Posterior vena cava (tissue), 2 donors: Measurements from ENCODE around the gene SSU72. TPM values are rescaled to one million over a fixed set of nuclear protein-coding genes. Genes with fewer than 3 reads are reported as not detected.

Experiments used
- DNase-seq: peaks from one replicate; pipeline ENCODE4 v3.0.0-alpha.2; 2020; ENCODE audit warnings: low spot score
- intact Hi-C, 2 donors: fragments of 100-400 bp; cut with DNase I; formaldehyde crosslinking; loops; one replicate each; pipeline versions ENCODE4 v1.14.1 to v1.14.2; 2022 to 2023
- total RNA-seq, 2 donors: library from RNA; stranded (reverse); fragmentation: NEBNext Ultra II Directional; extraction: Animal tissue kit (Norgen Biotek cat#: 25700); gene quantifications; one replicate each; pipeline ENCODE4 v1.2.1, GENCODE V29; 2021
- donor health status: DM: yes; HTN: yes; CAD: no.
- donor health status: DM: yes; HTN: yes; CAD: no.

The SSU72 gene
- total RNA-seq, 2 donors from 2014 or later = 60.7 to 66.0 TPM

DNA sequence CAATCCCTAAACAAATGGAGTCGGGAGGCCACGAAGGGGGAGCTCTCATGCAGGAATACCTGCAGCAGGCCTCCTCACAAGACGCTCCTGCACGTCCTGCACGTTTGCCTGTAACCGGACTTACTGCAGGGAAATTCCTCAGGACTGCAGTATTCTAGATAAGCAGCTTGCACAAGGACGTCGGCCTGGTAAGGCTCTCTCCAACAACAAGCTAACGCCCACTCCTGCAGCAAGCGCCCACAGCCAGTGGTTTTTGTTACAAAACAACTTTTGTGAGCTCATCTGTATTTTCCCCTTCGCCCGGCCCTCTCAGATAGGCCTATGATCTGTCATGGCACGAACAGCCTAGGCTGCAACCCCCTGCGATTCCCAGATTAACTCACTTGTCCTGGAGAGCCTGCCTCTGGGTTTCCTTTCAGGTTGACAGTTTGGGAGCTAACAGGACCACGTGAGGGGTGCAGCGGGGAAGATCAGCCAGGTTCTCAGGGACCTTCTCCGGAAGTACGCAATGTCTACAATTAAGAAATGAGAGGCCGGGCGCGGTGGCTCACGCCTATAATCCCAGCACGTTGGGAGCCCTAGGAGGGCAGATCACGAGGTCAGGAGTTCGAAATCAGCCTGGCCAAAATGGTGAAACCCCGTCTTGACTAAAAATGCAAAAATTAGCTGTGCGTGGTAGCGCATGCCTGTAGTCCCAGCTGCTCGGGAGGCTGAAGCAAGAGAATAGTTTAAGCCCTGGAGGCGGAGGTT is 39.7 kb upstream of the SSU72 start:
- intact Hi-C loops = no loop called here
- peak; percentile 90 for DNase-seq

DNA sequence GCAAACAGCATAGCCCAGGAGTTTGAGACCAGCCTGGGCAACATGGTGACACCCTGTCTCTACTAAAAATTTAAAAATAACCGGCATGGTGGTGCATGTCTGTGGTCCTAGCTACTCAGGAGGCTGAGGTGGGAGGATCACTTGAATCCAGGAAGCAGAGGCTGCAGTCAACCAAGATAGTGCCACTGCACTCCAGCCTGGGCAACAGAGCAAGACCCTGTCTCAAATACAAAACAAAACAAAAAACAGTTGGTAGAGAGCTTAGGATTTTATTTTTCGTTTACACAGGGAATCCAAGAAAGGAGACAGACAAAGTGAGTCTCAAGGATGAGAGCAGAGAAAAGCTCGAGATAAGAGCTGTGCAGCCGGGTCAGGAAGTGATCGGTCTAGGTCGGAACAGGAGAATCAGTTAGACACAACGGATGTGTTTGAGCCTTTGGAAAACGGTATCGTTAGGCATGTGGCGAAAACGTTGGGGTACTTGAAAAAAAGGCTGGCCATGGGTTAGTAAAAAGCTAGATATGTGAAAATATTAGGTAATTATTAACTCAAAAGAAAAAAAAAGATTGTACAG is 38.9 kb upstream of the SSU72 start:
- intact Hi-C loops = no loop called here
- no peak for DNase-seq

- intact Hi-C loops = no loop called here
These were observed 37.4 kb upstream of the SSU72 start for GRCh38 chr1:1612104-1612400.

GRCh38 chr1:1610796-1611195 is 36.1 kb upstream of the SSU72 start:
- no peak for DNase-seq
- intact Hi-C loops = no loop called here

More at GRCh38 chr1:1612104-1612400, 37.4 kb upstream of the SSU72 start:
- DNase-seq = no peak

DNA sequence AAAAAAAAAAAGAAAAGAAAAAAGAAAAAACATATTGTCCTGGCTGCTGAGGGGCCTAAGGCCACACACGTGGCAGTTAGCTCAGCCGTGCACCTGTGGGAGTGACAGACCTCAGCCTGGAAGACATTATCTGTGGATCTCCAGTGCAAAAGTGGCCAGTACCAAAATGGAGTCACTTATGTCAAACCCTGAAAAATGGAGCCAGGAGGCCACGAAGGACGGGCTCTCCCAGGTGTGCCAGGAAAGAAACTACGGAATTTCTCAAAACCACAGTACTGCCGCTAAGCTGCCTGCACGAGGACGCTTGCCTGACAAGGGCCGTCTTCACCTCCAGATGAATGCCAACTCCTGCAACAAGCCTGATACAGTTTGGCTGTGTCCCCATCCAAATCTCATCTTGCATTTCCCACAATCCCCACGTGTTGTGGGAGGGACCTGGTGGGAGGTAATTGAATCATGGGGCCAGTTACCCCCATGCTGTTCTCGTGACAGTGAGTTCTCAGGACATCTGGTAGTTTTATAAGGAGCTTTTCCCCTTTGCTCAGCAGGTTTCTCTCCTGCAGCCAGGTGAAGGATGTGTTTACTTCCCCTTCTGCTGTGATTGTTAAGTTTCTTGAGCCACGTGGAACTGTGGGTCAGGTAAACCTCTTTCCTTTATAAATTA is 35.3 kb upstream of the SSU72 start:
- intact Hi-C loops = no loop called here
- DNase-seq = no peak

- intact Hi-C loops = no loop called here
These were observed 31.6 kb upstream of the SSU72 start for GRCh38 chr1:1606232-1606631.

DNA sequence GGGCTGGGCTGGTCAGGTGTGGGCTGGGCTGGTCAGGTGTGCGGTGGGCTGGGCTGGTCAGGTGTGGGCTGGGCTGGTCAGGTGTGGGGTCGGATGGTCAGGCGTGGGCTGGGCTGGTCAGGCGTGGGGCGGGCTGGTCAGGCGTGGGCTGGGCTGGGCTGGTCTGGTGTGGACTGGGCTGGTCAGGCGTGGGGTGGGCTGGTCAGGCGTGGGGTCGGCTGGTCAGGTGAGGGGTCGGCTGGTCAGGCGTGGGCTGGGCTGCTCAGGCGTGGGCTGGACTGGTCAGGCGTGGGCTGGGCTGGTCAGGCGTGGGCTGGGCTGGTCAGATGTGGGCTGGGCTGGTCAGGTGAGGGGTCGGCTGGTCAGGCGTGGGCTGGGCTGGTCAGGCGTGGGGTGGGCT is 31.1 kb upstream of the SSU72 start:
- no peak for DNase-seq
- intact Hi-C loops = no loop called here

More at GRCh38 chr1:1606232-1606631, 31.6 kb upstream of the SSU72 start:
- DNase-seq = no peak

GRCh38 chr1:1605034-1605591 is 30.4 kb upstream of the SSU72 start:
- intact Hi-C loops = no loop called here
- DNase-seq = no peak

DNA sequence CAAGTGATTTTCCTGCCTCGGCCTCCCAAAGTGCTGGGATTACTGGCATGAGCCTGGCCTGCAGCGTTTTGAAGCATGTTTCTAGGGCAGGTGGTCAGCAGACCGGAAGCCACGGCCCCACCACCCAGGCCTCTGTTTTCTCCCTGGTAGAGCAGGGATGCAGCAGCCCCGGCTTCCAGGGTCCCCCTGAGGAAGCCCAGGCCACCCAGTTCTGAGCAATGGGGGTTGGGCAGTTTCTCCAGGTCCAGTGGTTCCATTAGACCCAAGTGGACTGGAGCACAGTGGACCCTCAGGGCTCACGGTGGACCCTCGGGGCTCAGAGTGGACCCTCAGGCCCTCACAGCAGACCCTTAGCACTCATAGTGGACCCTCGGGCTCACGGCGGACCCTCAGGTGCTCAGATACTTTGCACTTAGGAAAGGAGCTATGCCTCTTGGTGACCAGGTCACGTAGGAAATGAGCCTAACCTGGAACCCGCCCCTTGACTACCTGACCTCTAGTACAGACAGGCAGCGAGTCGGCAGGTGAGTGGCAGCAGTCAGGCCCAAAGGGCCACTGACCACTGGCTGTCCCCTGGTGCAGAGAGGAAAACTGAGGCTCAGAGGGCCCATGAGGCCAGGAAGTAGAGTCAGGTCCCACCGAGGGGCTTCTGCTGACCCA is 29.8 kb upstream of the SSU72 start:
- intact Hi-C loops = no loop called here
- no peak for DNase-seq

- intact Hi-C loops = no loop called here
- peak; percentile 80 for DNase-seq
These were observed 29.2 kb upstream of the SSU72 start for GRCh38 chr1:1603671-1604373.

GRCh38 chr1:1602968-1603506 is 28.4 kb upstream of the SSU72 start:
- intact Hi-C loops = no loop called here
- no peak for DNase-seq

GRCh38 chr1:1602304-1602967 is 27.8 kb upstream of the SSU72 start:
- no peak for DNase-seq
- intact Hi-C loops = no loop called here

- intact Hi-C loops = no loop called here
- no peak for DNase-seq
These were observed 27.1 kb upstream of the SSU72 start for GRCh38 chr1:1601564-1602303.

GRCh38 chr1:1600861-1601563 is 26.3 kb upstream of the SSU72 start:
- no peak for DNase-seq
- intact Hi-C loops = no loop called here

DNA sequence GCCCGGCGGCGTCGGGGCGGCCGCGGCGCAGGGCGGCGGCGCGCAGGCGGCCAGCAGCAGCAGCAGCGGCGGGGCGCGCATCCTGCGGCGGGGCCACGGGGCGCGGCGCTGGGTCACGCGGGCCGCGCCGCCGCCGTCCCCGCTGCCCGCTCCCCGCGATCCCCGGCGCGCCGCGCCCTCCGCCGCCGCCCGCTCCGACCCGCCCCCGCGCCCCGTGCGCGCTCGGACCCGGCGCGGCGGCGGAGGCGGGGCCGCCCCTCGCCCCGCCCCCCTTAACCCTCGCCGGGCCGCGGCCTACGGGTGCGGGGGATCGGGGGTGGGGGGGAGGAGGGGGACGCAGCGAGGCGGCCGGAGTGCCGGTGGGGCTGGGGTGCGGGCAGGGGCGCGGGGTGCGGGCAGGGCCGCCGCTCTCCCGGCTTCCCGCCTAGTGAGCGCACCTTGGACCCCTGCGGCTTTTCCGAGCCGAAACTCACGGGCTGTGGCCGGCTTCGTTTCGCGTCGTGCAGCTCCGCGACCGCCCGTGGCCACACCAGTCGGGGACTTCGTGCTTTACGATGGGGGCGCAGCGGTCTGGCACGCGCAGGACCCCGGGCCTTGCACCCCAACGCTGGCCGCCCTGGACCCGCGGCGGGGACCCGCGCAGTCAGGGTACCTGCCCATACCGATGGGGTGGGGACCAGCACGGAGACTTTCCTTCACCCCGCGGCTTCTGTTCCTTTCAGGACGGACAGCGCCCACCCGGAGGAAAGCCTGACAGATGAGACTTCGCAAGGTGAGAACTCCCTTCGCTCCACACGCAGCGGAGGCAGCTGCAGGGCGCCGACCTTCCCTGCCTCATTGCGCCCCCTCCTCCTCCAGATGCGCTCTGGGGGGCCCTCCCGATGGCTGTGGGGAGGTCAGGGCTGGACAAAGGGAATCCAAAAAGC is 25.5 kb upstream of the SSU72 start, which contains the start of gene FNDC10:
TSS of gene FNDC10 (minus strand) at position 201 of the 926 bp plus-strand sequence. CDS start at position 81, 120 bp downstream.
- intact Hi-C loops = no loop called here
- no peak for DNase-seq
